ENCODE results near the gene KRT36.

Gene KRT36

GRCh38 chr17:41439375-41439774 is 50.3 kb downstream of the KRT36 start:
- no peak for DNase-seq (ENCODE audit: low read depth)

- no peak for DNase-seq (ENCODE audit: low read depth)
These were observed 51.9 kb downstream of the KRT36 start for GRCh38 chr17:41437769-41438168.

GRCh38 chr17:41437254-41437653 is 52.5 kb downstream of the KRT36 start:
- no peak for DNase-seq (ENCODE audit: low read depth)
